ENCODE measurements around the gene CIP2A. TPM values are rescaled to one million over a fixed set of nuclear protein-coding genes. Genes with fewer than 3 reads are reported as not detected.

The CIP2A gene
- total RNA-seq, 1 donor from 2014 or later = 5.7 TPM

DNA sequence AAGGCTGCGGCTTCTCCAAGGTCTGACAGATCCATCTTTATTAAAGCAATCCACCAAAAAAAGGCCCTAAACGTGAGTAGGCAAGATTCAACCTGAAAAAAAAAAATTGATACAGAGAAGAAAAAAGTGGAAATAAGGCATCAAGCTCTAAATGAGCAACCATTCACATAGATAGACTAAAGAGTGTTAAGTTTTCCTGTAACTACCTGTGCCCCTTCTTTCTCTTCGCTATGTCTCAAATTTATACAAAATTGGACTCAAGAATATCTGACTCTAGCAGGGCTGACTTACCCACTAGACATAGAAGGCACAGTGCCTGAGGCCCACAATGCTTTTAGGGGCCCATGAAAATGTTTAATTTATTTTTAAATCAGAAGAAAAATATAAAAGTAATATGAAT lies 78.7 kb downstream of the CIP2A start, which contains the start of gene MYH15:
Gene MYH15 (minus strand): TSS at position 101 of the 400 bp plus-strand sequence. CDS start 66 bp downstream, at position 35.
- DNase-seq (ENCODE audit: low spot score) = no peak
- H3K9me3 Mint-ChIP-seq (ENCODE audit: low read depth) = no peaks in the 10 kb centered on the region
- no peaks in the 10 kb centered on the region for H3K4me1 Mint-ChIP-seq (ENCODE audit: low read depth)
- H3K27ac Mint-ChIP-seq (ENCODE audit: unreplicated experiment) = no peak within 1 kb of the TSS
- H3K4me3 Mint-ChIP-seq (ENCODE audit: unreplicated experiment) = no peak within 1 kb of the TSS
- TF ChIP-seq CTCF (IDR thresholded peaks at IDR 0.05) = no peak
- no peaks in the 10 kb centered on the region for H3K27me3 Mint-ChIP-seq (ENCODE audit: low read depth)
- H3K36me3 Mint-ChIP-seq (ENCODE audit: low read depth) = no peaks in the 10 kb centered on the region

GRCh38 chr3:108509871-108510270 lies 79.4 kb downstream of the CIP2A start:
- no peaks in the 10 kb centered on the region for H3K36me3 Mint-ChIP-seq (ENCODE audit: low read depth)
- no peaks in the 10 kb centered on the region for H3K9me3 Mint-ChIP-seq (ENCODE audit: low read depth)
- H3K27me3 Mint-ChIP-seq (ENCODE audit: low read depth) = no peaks in the 10 kb centered on the region
- no peak for DNase-seq (ENCODE audit: low spot score)
- H3K4me1 Mint-ChIP-seq (ENCODE audit: low read depth) = no peaks in the 10 kb centered on the region
- no peak for TF ChIP-seq CTCF (IDR thresholded peaks at IDR 0.05)
- no peak overlapping the region for H3K4me3 Mint-ChIP-seq (ENCODE audit: unreplicated experiment)
- no peak overlapping the region for H3K27ac Mint-ChIP-seq (ENCODE audit: unreplicated experiment)

DNA sequence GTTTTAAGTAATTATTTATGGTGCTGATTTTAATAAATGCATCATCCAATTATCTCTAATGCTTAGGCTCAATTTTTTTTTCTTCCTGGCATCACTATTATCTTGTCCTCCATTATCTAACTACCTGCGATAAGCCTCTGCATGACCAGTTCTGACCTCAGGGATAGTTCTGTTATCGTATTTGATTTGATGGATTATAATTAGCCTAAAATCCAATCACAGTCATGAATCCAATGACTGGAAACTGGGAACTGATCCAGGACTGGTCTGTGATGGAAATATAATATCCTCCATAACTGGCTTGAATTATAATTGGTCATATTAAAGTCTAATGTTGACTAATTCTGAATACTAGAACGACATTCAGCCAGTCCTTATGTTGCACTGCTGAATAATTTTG lies 80.0 kb downstream of the CIP2A start:
- Mint-ChIP-seq H3K4me1 (ENCODE audit: low read depth) (no peaks in the 10 kb centered on the region), H3K9me3 (ENCODE audit: low read depth) (no peaks in the 10 kb centered on the region), H3K4me3 (ENCODE audit: unreplicated experiment) (no peak overlapping the region), H3K36me3 (ENCODE audit: low read depth) (no peaks in the 10 kb centered on the region), H3K27me3 (ENCODE audit: low read depth) (no peaks in the 10 kb centered on the region), H3K27ac (ENCODE audit: unreplicated experiment) (no peak overlapping the region)
- TF ChIP-seq CTCF (IDR thresholded peaks at IDR 0.05) = no peak
- no peak for DNase-seq (ENCODE audit: low spot score)

- Mint-ChIP-seq H3K27ac (ENCODE audit: unreplicated experiment) (no peak overlapping the region), H3K9me3 (ENCODE audit: low read depth) (no peaks in the 10 kb centered on the region), H3K27me3 (ENCODE audit: low read depth) (no peaks in the 10 kb centered on the region), H3K4me3 (ENCODE audit: unreplicated experiment) (no peak overlapping the region), H3K36me3 (ENCODE audit: low read depth) (no peaks in the 10 kb centered on the region), H3K4me1 (ENCODE audit: low read depth) (no peaks in the 10 kb centered on the region)
- no peak for DNase-seq (ENCODE audit: low spot score)
- no peak for TF ChIP-seq CTCF (IDR thresholded peaks at IDR 0.05)
Measured at GRCh38 chr3:108507902-108508301, 81.3 kb downstream of the CIP2A start.

GRCh38 chr3:108505811-108506210 lies 83.4 kb downstream of the CIP2A start:
- Mint-ChIP-seq H3K4me3 (ENCODE audit: unreplicated experiment) (no peak overlapping the region), H3K4me1 (ENCODE audit: low read depth) (no peaks in the 10 kb centered on the region), H3K9me3 (ENCODE audit: low read depth) (no peaks in the 10 kb centered on the region), H3K36me3 (ENCODE audit: low read depth) (no peaks in the 10 kb centered on the region), H3K27ac (ENCODE audit: unreplicated experiment) (no peak overlapping the region), H3K27me3 (ENCODE audit: low read depth) (no peaks in the 10 kb centered on the region)
- no peak for DNase-seq (ENCODE audit: low spot score)
- no peak for TF ChIP-seq CTCF (IDR thresholded peaks at IDR 0.05)
